ENCODE data around the gene AGL. TPM values are rescaled to one million over a fixed set of nuclear protein-coding genes. Genes with fewer than 3 reads are reported as not detected.
"Not testable (repeated sequence)": the region's sequence is repeated elsewhere in the genome, so short reads cannot be mapped to it uniquely, and the experiment has no call there.

AGL gene
- polyA plus RNA-seq, 4 donors: 26.9 to 32.4 (median 29.3) TPM

- DNase-seq (ENCODE audit: low read depth in 4 of 4, low spot score in 2 of 4): not testable (repeated sequence)
Observed at GRCh38 chr1:99972066-99972465, 121.9 kb downstream of the AGL start.

Other genes with a start within 250 kb of the AGL start
- gene PALMD, start 204.2 kb upstream of the AGL start, polyA plus RNA-seq (ENCODE audit: insufficient read length in 4 of 4): 1 to 10 TPM; 2.2 to 3.4 (median 2.3) TPM
- gene FRRS1, start 83.7 kb upstream of the AGL start, polyA plus RNA-seq (ENCODE audit: insufficient read length in 4 of 4): 10 to 100 TPM in 2 of 4 donors, 1 to 10 TPM in 2; 8.9 to 10.9 (median 9.8) TPM
- 10 to 100 TPM; 25.2 to 42.1 (median 28.8) TPM for gene SLC35A3, start 119.6 kb downstream of the AGL start, polyA plus RNA-seq (ENCODE audit: insufficient read length in 4 of 4)

Data from left renal cortex interstitium (tissue), 4 donors.